GM12873 (cell line): ENCODE results near the gene MMD.

Experiments
- CTCF ChIP-seq: IDR thresholded peaks from 2 replicates; pipeline ENCODE4 v1.5.1; 2012; ENCODE audit warnings: low read depth, mild to moderate bottlenecking, moderate library complexity, low read length, control low read depth; ENCODE audit not compliant: insufficient read depth; ENCODE audit errors: missing control alignments

The MMD gene

GRCh38 chr17:55440391-55440790, 18.8 kb upstream of the MMD start:
- no peak for TF ChIP-seq CTCF

- no peak for TF ChIP-seq CTCF
These were observed 15.5 kb upstream of the MMD start for GRCh38 chr17:55437159-55437605.

- TF ChIP-seq CTCF = no peak
These were observed 14.9 kb upstream of the MMD start for GRCh38 chr17:55436224-55437158.

- no peak for TF ChIP-seq CTCF
These were observed 13.8 kb upstream of the MMD start for GRCh38 chr17:55435408-55435807.

GRCh38 chr17:55434721-55435120, 13.1 kb upstream of the MMD start:
- TF ChIP-seq CTCF = no peak

GRCh38 chr17:55433629-55434422, 12.2 kb upstream of the MMD start:
- no peak for TF ChIP-seq CTCF

- TF ChIP-seq CTCF = no peak
These were observed 11.5 kb upstream of the MMD start for GRCh38 chr17:55433029-55433628.
